Stimulated activated CD8-positive, alpha-beta memory T cell treated with anti-CD3 and anti-CD28 coated beads, Interleukin-4, amount 100 ng/mL, for 1 hour (primary cell): Measurements from ENCODE around the gene ZMYND8.
"Not testable (repeated sequence)": the region's sequence is repeated elsewhere in the genome, so short reads cannot be mapped to it uniquely, and the experiment has no call there.

Experiments
- DNase-seq, 2 donors: peaks; one replicate each; pipeline ENCODE4 v3.0.0-alpha.2; 2020; ENCODE audit warnings: low read depth in 2 of 2, low spot score in 1 of 2

ZMYND8 gene

DNA sequence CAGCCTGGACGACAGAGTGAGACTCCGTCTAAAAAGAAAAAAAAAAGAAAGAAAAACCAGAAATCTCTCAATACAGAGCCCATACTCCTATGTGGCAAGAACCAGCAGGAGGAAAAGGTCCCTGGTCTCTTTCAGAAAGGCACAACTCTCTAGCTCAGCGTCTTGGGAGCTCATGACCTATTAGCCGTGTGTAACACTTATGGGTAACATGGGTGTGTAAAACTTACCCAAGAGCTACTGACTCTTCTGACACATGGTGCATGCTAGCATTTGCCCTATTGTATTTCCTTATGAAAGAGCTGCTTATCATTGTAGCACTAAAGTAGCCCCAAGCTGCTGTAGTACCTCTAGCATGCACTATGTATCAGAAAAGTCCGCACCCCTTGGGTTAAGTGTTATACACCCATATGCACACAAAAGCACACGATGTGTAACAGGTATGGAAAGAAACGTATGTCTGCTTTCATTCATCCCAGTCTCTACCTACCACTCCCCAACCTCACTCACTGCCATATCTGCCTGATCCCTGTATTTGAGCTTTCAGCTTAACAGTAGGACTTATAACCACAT is 85.4 kb downstream of the ZMYND8 start:
- no peak for DNase-seq

DNA sequence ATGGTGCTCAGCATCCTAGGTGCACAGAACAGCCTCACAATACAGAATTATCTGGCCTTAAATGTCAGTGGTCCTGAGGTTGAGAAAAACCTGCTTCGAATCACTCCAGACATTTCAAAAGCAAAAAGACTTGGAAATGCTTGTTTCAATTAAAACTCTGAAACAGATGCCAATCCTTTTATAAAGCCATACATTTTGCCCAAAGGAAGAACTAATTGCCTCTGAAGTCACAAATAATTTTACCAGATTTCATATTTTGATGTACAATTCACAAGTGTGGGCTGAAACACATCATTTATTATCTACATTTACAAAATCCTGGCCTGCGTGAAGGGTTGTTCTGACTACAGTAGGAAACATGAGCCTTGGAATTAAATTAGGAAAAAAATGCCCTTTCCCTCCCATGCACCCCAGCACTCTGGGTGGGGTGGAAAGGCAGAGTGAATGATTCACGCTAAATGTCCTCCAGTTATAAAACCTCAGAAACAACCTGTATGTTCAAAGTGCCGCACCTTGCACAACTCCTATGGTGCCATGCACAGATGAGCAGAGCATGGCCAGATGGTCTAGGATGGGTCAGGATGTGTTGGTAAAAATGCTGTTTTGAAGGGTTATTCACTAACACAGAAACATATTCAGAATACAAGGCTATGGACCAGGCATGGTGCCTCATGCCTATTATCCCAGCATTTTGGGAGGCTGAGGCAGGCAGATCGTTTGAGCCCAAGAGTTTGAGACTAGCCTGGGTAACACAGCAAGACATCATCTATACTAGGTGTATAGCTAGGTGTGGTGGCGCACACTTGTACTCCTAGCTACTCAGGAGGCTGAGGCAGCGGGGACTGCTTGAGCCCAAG is 87.0 kb downstream of the ZMYND8 start:
- no peak for DNase-seq

DNA sequence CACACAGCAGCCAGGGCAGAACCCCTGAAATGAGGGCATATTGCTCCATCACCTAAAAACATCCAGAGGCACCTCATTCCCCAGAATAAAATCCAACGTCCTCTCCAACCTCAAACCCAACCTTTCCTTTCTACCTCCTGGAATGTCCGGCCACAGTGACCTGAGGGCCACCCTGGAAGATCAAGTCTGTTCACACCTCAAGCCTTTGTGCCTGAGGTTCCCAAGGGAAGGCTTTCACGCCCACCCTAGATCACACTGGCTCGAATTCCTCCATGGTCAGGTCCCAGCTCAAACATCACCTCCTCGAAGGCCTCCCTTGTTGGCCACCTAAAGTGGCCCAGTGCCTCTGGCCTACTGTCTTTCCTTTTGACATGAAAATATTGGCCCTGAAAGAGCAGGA is 88.9 kb downstream of the ZMYND8 start:
- DNase-seq: no peak

DNA sequence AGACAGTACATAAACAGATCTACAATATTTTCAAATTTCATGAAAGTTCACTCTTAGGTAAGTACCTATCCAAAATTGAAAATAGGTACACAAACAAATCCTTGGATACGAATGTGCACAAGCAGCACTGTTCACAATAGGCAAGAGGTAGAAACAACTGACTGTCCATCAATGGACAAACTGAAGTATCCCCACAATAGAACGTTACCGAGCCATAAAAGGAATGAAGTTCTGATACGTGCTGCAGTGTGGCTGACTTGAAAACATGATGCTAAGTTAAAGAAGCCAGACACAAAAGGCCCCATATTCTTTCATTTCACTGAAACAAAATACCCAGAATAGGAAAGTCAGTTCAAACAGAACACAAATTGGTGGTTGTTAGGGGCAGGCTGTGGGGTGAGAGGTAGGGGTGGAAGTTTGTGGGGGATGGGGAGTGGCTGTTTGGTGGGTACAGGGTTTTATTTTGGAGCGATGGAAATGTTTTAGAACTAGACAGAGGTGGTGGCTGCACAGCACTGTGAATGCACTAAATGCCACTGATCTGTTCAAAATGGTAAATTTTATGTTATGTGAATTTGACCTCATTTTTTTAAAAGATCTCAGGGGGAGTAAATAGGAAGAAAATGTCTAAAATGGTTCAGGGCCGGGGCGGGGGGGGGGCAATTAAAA is 89.5 kb downstream of the ZMYND8 start:
- no peak for DNase-seq

DNA sequence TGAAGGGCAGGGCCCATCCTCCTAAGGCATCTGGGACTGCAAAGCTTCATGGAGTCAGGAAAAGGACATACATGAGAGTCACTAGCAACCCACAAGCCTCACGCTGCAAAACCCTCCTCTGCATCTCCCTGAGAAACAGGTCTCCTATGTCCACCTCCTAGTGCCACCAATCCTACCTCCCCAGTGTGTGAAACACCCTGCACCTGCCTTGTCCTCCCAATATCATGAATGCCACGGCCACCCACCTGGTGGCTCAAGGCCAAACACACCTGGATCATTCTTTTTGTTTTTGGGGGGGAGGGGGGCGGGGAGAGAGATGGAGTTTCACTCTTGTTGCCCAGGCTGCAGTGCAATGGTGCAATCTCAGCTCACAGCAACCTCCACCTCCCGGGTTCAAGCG is 90.5 kb downstream of the ZMYND8 start:
- no peak for DNase-seq

DNA sequence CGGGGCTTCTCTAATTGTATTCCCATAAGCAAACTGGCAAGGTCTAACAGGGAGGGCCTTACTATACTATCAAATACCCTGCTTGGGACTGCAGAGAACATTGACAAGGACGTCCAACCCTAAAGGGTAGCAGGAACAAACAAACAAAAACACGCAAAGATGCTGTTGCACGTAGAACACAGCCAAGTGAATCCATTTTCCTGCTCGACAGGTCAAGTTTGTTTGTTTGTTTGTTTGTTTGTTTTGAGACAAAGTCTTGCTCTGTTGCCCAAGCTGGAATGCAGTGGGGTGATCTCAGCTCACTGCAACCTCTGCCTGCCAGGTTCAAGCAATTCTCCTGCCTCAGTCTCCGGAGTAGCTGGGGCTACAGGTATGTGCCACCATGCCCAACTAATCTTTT is 91.3 kb downstream of the ZMYND8 start:
- DNase-seq: no peak

DNA sequence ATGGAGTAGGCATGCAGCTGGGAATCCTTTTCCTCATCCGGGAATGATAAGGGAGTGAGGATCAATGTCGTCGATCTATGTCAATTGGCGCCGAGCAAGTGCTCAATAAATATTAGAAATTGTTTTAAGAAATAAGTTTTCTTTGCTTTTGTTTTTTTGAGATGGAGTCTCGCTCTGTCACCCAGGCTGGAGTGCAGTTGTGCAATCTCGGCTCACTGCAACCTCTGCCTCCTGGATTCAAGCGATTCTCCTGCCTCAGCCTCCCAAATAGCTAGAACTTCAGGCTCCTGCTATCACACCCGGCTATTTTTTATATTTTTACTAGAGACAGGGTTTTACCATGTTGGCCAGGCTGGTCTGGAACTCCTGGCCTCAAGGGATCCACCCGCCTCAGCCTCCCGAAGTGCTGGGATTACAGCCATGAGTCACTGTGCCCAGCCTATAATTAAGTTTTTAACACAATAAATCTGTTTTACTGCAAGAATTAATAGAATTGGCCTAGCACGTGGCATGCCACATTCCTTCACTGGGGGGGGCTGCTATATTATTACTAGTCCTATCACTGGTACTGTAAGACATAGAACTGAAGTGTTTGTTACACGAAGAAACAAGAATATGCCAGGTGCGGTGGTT is 92.2 kb downstream of the ZMYND8 start:
- DNase-seq: not testable (repeated sequence)

DNA sequence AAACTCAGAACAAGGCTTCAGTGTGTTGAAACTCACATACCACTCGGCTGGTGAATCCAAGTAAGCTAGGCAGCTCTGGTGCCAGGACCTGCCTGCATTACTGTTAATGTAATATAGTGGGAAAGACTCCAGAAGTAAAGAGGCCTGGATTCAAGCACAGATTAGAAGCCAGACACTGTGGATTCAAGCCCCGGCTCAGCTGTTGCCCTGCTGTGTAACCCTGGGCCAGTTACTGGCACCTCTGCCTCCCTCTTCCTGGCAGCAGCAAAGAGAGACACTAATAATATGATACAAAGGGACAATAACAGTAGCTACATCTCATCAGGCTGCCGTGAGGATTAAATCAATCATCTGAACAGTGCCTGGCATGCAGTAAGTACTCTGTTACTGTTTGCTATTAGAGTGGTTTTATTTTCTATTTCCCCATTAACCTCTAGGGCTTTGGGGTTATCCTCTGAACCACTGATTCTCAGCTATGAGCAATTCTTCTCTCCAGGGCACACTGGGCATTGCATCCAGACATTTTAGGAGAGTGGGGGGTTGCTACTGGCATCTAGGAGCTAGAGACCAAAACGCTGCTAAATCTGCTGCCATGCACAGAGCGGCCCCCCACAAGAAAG is 92.9 kb downstream of the ZMYND8 start:
- DNase-seq: no peak

DNA sequence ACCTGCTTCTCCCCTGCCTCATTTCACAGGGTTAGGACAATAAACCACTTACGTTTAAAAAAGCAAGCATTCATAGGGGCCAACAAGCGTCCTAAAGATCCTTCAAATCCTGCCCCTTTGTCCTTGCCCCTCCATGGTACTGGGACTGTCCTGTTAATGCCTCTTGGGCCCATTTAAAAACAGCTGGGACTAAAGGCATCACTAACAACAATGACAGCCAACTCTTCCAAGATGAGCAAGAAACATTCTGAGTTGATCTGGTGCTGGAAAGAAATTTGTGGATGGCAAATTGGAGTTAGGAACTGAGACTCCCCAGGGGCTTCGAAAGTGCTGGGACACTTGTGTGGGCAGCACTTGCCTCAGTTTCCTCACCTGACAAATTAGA is 93.4 kb downstream of the ZMYND8 start:
- DNase-seq: no peak

DNA sequence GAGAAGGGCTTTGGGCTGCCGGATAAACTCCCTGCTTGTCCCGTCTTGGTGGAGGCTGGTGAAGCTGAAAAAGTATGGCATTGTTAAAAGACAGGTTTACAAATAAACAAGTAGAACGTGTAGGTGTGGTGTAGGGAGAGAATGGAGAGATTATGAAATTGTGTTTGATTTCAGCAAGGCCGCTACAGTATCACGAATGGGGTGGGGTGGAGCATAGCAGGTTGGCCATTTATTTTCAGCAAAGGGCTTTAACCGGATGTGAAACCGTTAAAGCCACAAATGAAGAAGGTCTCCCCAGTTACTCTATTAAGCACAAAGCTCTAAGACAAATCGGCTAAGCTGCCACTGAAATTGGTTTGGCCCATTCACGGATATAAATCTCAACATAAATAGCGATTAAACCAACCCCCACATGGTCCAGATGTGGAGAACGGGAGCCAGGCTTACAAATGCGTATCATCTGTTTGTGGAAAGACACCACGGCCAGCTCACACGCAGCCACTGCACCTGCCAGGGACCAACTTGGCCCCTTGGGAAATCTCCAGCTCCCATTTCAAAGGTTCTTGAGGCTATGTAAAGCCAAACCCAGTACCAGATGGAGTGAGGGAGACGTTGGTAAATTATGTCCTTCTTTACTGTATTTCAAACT is 94.0 kb downstream of the ZMYND8 start:
- DNase-seq: no peak

DNA sequence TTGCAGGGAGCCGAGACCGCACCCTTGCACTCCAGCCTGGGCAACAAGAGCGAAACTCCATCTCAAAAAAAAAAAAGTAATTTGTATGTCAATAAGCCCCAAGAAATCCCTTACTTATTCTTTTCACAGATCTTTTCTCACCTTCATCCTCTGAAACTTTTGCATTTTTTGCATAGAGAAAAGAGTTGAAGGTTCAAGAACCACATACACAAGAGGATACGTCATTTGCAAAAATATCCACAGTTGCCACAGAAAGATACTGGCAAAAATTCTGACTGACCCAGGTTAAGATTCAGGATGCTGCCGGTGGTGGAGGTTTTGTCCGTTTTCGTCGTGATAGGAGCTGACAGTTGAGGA is 94.5 kb downstream of the ZMYND8 start:
- no peak for DNase-seq

DNA sequence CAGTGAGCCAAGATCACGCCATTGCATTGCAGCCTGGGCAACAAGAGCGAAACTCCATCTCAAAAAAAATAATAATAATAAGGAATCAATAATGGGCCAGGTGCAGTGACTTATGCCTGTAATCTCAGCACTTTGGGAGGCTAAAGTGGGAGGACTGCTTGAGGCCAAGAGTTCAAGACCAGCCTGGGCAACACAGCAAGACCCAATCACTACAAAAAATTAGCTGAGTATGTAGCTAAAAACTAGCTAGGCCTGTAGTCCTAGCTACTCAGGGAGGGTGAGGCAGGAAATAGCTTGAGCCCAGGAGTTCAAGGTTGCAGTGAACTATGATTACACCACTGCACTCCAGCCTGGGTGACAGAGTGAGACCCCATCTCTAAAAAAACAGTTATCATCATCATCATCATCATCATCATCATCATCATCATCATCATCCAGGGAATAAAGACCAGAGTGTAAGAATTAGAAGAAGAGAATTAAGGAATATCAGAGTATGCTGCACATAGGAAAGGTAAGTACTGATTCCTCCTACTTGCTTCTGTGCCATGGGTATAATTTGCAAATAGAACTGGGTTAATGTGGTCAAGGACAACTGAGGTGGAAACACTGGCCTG is 95.2 kb downstream of the ZMYND8 start:
- not testable (repeated sequence) for DNase-seq

DNA sequence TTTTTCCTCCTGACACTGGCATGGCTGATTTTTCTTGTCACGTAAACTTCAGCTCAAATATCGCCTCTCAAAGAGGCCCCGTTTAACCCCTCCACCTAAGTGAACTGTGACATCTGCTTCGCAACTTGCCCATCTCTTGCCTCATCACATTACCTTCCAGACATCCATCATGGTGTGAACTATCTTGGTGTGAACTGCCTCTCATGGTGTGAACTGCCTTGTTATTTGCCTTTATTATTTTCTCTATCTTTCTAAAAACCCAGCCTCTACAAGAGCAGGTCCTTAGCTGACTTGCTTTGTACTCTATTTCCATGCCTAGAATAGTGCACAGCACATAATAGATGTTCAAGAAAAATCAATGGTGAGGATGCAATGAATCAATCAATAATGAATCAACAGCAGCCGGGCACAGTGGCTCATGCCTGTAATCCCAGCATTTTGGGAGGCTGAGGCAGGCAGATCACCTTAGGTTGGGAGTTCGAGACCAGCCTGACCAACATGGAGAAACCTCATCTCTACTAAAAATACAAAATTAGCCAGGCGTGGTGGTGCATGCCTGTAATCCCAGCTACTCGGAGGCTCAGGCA is 95.9 kb downstream of the ZMYND8 start:
- DNase-seq: not testable (repeated sequence)

DNA sequence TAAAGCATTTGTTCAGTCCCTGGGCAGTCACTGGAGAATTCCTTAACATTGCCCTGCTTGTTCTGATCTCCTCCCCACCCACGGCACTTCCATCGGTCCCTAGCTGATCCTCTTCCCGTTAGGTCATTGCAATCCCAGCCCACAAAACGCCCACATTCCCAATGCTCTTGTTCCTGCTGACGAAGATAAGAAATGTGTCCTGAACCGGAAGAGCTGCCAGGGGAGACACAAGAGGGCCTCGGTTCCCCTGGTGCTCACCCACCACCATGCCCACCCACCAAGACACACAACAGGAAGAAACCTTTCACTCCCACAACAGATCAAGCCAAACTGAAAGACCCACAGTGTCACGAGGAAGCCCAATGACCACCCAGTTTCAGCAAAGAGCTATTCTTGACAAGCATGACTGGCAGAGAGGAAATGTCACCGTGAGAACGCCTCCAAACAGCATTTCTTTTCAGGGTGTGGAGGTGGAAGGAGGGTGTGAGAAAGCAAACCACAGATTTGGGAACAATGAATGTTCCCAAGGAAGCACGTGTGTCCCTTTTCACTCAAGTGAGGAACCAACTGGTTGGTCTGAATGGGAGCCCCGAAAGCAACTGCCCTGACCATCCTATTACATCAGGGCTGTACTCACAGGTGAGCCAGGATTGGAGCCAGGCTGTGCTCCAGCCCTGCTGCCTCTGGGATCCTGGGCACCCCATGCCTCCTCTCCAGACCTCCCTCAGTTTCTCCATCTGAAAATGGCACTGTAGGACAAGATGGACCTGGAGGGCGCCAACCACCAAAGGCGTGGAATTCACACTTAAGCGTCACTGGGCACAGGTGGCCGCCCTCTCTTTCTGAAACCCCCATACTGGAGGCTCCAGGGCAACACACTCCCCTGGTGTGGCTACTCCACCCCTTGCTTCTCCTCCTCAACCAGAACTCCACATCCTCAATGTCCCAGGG is 97.5 kb downstream of the ZMYND8 start:
- DNase-seq: no peak

DNA sequence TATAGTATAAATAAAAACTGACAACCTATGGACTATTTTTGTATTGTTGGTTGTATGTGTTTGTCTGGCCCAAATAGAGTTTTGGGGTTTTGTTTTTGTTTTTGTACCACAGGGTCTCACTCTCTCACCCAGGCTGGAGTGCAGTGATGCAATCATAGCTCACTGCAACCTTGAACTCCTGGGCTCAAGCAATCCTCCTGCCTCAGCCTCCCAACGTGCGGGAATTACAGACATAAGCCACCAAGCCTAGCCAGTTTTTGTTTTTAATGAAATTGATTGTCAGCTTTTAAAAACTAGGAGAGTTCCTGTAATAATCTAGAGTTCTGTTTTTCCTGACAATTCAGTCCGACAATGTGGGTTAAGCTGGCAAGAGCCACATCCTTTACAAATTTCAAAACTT is 98.7 kb downstream of the ZMYND8 start:
- DNase-seq: no peak

DNA sequence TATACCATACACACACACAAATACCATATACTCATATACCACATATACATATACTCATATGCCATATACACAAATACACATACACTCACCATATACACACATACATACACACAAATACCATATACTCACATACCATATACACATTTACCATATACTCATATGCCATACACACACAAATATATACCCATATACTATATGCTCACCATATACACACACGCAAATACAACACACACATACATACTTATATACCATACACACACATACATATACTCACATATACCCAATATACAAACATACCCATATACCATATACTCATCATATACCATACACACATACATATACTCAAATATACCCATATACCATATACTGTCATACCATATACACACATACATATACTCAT is 99.2 kb downstream of the ZMYND8 start:
- no peak for DNase-seq

DNA sequence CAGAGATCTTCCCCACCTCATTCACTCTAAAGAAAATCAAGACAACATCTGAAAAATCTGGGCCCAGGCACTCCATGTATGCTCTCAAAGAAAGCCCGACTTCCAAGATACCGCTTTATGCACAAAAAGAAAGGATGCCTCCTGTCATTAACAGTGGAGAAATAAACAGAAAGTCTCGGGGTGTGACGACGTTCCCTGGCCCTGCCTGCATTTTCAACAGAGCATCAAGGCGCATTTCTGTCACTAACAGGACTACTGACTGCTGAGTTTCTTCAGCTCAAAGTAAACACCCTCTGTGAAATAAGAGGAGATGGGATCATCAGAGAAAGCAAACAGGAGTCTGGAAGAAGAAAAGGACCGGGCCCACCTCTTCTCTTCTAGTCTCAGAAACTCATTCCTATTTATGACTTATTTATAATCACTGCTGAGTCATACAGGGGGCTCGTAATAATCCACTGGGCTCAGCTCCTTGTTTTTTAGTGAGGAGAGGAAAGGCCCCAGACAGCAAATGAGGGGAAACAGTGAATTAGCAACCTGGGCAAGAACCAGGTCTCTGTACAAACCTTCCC is 99.7 kb downstream of the ZMYND8 start:
- no peak for DNase-seq

DNA sequence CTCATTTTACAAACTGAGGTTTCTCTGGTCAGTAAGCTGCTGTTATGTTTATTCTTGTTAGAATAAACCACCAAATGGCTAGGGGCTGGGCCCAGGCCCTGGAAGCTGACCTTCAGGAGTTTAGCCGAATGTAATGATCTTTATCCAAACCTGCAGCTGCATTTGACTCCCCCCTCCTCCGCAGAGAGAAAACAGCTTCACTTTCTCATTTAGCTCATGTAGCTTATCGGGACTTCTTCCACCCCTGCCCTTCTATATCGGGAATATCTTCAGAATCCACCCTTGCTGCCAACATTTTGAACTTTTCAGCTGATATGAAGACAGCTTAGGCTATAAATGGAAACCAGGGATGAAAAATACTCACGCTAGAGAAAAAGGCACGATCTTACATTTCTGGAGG is 102.6 kb downstream of the ZMYND8 start:
- no peak for DNase-seq

DNA sequence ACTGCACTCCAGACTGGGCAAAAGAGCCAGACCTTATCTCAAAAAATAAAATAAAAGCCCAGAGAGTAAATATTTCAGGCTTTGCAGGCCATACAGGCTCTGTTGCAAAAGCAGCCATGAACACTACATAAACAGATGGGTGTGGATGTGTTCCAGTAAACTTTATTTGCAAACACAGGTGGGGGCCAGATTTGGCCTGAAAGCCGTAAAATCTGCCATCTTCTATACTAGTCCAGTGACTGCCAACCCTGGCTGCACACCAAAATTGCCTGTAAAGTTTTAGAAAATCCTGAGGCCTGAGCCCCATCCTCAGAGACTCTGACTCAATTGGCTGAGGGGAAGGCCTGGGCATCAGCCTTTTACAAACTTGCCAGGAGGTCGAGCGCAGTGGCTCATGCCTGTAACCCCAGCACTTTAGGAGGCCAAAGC is 103.6 kb downstream of the ZMYND8 start:
- no peak for DNase-seq
